ENCODE measurements around the gene CXXC5. TPM values are rescaled to one million over a fixed set of nuclear protein-coding genes. Genes with fewer than 3 reads are reported as not detected.

The CXXC5 gene
- total RNA-seq, 1 experiment from 2014 or later: 97.2 TPM

DNA sequence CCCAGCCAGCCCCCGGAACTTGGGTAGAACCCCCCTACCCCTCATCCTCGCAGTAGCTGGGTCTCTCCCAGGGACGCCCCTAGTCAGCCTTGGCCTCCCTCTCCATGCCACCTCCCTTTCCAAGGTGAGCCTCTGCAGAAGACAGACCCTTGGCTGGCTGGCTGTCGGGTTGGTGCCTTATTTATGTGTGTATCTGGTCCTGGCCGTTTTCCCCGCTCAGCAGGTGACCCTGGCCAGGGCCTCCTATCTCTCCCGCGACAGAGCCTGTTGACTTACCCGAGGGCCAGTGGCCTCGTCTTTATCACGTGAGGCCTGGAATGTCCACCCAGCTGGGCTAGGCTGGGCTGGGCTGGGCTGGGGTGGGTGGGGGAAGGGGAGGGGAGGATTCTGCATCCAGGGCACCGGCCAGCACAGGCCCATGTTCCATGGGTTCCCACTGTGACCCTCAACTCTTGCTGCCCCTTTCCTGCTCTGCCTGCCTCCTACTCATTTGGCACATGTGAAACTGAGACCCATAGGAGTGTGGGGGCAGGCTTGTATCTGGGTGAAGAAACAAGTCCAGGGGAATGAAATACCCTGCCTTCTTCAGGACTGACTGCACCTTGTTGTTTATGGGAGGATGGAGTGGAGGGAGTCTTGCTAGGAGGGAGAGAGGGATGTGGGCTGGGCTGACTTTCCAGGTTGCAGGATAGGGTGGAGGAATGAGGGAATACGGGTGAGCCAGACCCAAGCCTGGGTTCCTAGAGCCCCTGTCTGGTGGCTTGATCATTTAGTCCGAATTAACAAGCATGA is 3.1 kb downstream of the CXXC5 start (continued):
- no peak for TF ChIP-seq ELF4 (CRISPR knock-in tag; IDR thresholded peaks at IDR 0.05; ENCODE audit: low read depth)
- peak; percentile 84 for TF ChIP-seq USF2 (CRISPR knock-in tag; IDR thresholded peaks at IDR 0.05)
- no peak for TF ChIP-seq ESRRA (CRISPR knock-in tag; IDR thresholded peaks at IDR 0.05; ENCODE audit: borderline replicate concordance)
- no peak for TF ChIP-seq ATF6 (CRISPR knock-in tag; IDR thresholded peaks at IDR 0.05)
- TF ChIP-seq, protein P1, sequence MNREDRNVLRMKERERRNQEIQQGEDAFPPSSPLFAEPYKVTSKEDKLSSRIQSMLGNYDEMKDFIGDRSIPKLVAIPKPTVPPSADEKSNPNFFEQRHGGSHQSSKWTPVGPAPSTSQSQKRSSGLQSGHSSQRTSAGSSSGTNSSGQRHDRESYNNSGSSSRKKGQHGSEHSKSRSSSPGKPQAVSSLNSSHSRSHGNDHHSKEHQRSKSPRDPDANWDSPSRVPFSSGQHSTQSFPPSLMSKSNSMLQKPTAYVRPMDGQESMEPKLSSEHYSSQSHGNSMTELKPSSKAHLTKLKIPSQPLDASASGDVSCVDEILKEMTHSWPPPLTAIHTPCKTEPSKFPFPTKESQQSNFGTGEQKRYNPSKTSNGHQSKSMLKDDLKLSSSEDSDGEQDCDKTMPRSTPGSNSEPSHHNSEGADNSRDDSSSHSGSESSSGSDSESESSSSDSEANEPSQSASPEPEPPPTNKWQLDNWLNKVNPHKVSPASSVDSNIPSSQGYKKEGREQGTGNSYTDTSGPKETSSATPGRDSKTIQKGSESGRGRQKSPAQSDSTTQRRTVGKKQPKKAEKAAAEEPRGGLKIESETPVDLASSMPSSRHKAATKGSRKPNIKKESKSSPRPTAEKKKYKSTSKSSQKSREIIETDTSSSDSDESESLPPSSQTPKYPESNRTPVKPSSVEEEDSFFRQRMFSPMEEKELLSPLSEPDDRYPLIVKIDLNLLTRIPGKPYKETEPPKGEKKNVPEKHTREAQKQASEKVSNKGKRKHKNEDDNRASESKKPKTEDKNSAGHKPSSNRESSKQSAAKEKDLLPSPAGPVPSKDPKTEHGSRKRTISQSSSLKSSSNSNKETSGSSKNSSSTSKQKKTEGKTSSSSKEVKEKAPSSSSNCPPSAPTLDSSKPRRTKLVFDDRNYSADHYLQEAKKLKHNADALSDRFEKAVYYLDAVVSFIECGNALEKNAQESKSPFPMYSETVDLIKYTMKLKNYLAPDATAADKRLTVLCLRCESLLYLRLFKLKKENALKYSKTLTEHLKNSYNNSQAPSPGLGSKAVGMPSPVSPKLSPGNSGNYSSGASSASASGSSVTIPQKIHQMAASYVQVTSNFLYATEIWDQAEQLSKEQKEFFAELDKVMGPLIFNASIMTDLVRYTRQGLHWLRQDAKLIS (CRISPR knock-in tag; IDR thresholded peaks at IDR 0.05; ENCODE audit: borderline replicate concordance): no peak
- TF ChIP-seq ATF1 (CRISPR knock-in tag; IDR thresholded peaks at IDR 0.05): no peak
- no peak for TF ChIP-seq ZNF138 (CRISPR knock-in tag; conservative IDR thresholded peaks at IDR 0.05)
- TF ChIP-seq AR (CRISPR knock-in tag; IDR thresholded peaks at IDR 0.05): no peak

DNA sequence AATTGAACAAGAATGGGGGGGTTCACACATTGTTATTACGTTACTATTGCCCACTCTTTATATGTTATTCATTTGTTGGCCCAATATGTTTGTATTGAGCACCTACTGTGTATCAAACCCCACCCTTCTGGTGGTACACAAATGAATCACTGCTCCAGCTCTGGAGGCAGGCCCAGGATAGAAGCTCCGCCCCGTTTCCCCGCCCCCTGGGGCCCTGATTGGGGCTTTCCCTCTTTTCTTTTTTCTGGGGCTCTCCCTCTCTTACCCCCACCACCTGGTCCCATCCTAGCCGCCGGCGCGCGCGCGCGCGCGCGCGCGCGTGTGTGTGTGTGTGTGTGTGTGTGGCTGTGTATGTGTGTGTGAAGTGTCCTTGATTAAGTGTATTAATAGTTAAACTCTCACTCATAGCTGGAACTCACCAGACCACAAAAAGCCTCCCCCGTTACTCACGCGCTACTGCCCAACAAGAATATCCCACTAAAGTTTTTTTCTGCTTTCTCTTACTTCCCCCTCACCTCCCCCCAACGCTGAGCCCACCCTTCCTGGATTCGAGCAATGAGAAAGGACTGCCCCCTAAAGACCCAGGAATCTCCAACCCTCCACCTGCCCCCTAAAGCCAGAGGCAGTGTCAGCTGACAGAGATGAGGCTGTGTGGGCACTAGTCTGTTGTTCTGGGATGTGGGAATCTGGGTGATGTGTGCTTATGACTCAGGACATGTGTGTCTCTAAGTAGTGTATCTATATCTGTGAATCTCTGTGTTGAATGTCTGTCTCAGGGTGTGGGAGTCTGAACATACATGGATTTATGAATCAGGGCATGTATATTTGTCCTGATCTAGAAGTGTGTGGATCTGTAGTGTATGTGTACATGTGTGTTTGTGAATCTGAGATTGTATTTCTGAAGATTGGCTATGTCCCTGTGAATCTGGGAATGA is 4.0 kb downstream of the CXXC5 start:
- DNase-seq (ENCODE audit: low spot score) (peak; percentile 92), ATAC-seq (peak; percentile 33)
- Mint-ChIP-seq H3K4me3 (peak overlapping the region; percentile 98), H3K27ac (peak overlapping the region; percentile 96), H3K9me3 (no peaks in the 10 kb centered on the region), H3K36me3 (no peaks in the 10 kb centered on the region), H3K4me1 (peaks cover 63% of the 10 kb centered on the region), H3K27me3 (ENCODE audit: low read depth) (no peaks in the 10 kb centered on the region)
- CTCF ChIA-PET: interaction anchor here (0.6 to 9.5 kb wide), 19 partner anchors 16 to 401 kb away, joined by 3 to 235 read pairs (median 5); no protein-coding TSS in a partner anchor
- POLR2A ChIA-PET: interaction anchor here (0.6 to 3.2 kb wide), 8 partner anchors 8 to 88 kb away, joined by 3 to 22 read pairs (median 4); no protein-coding TSS in a partner anchor
- no peak for TF ChIP-seq ZNF317 (CRISPR knock-in tag; IDR thresholded peaks at IDR 0.05; ENCODE audit: borderline replicate concordance, low read depth)
- no peak for TF ChIP-seq RORB (CRISPR knock-in tag; IDR thresholded peaks at IDR 0.05)
- TF ChIP-seq GABPB1 (CRISPR knock-in tag; IDR thresholded peaks at IDR 0.05): no peak
- no peak for TF ChIP-seq FOXP1 (CRISPR knock-in tag; IDR thresholded peaks at IDR 0.05; ENCODE audit: borderline replicate concordance)
- no peak for TF ChIP-seq E2F4 (CRISPR knock-in tag; IDR thresholded peaks at IDR 0.05; ENCODE audit: borderline replicate concordance, low read depth)
- TF ChIP-seq, protein P2, sequence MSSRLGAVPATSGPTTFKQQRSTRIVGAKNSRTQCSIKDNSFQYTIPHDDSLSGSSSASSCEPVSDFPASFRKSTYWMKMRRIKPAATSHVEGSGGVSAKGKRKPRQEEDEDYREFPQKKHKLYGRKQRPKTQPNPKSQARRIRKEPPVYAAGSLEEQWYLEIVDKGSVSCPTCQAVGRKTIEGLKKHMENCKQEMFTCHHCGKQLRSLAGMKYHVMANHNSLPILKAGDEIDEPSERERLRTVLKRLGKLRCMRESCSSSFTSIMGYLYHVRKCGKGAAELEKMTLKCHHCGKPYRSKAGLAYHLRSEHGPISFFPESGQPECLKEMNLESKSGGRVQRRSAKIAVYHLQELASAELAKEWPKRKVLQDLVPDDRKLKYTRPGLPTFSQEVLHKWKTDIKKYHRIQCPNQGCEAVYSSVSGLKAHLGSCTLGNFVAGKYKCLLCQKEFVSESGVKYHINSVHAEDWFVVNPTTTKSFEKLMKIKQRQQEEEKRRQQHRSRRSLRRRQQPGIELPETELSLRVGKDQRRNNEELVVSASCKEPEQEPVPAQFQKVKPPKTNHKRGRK (CRISPR knock-in tag; IDR thresholded peaks at IDR 0.05; ENCODE audit: borderline replicate concordance): no peak
